HepG2 (cell line): Measurements from ENCODE around the gene PDLIM4. TPM values are rescaled to one million over a fixed set of nuclear protein-coding genes. Genes with fewer than 3 reads are reported as not detected.

Experiments used
- ATAC-seq: fragments of 200-7000 bp; cut with Tn5 transposase; 3 replicates; pipeline ENCODE4 v1.9.1; 2020; ENCODE audit warnings: mild to moderate bottlenecking, moderate library complexity
- BruUV-seq: library from RNA; stranded (reverse); fragments of 400-500 nt; replicated peaks from 2 replicates; lab custom pipeline; 2021; lab: Mats Ljungman, UMichigan
- CTCF ChIA-PET: fragments of 300-600 bp; formaldehyde crosslinking; extraction: SDS; loops from one replicate; lab custom pipeline; 2021; ENCODE audit warnings: low total read pairs, inconsistent platforms, low intra/inter-chr PET ratio; lab: Yijun Ruan, JAX
- POLR2A ChIA-PET: fragments of 350-600 bp; sonication (Branson Sonifier 250); formaldehyde crosslinking; loops from one replicate; lab custom pipeline; 2020; ENCODE audit warnings: antibody characterized with exemption, inconsistent platforms; lab: Yijun Ruan, JAX
- DNase-seq: peaks from one replicate; pipeline ENCODE4 v3.0.0-alpha.2; 2015; ENCODE audit warnings: low spot score
- FAIRE-seq: peaks from 3 replicates; lab custom pipeline; 2011; peaks lifted over from hg19 to GRCh38; lab: Jason Lieb, UNC
- H2AFZ ChIP-seq: one replicate; pipeline ENCODE4 v1.6.1; 2011; ENCODE audit warnings: low read length, inconsistent platforms
- H3K27ac ChIP-seq: fragments of 300-600 bp; 3 replicates; pipeline ENCODE4 v1.8.0; 2011; ENCODE audit warnings: mixed run types, mild to moderate bottlenecking, mixed read lengths, low read length, inconsistent platforms; ENCODE audit not compliant: insufficient read depth; ENCODE audit errors: extremely low read length
- H3K27me3 ChIP-seq, 2 experiments: fragments of 200-600 bp in 1 of 2; 2 replicates in 1 of 2; 3 replicates in 1 of 2; pipeline versions ENCODE4 v1.6.0 to v1.8.0; 2011; ENCODE audit warnings: low read length in 2 of 2, mild to moderate bottlenecking in 2 of 2, moderate library complexity in 2 of 2, inconsistent platforms in 1 of 2; ENCODE audit not compliant: insufficient read depth in 2 of 2, control insufficient read depth in 1 of 2
- H3K36me3 ChIP-seq, 2 experiments: fragments of 200-600 bp in 1 of 2; replicated peaks in 1 of 2; 2 replicates in 1 of 2; 3 replicates in 1 of 2; pipeline versions ENCODE4 v1.5.1 to v1.8.0; 2011; ENCODE audit warnings: low read length in 2 of 2, inconsistent platforms in 1 of 2; ENCODE audit not compliant: insufficient read depth in 2 of 2, control insufficient read depth in 1 of 2
- H3K4me1 ChIP-seq: 2 replicates; pipeline ENCODE4 v1.5.1; 2012; ENCODE audit warnings: low read length, inconsistent platforms; ENCODE audit not compliant: insufficient read depth
- H3K4me2 ChIP-seq: 2 replicates; pipeline ENCODE4 v1.6.0; 2011; ENCODE audit warnings: low read depth, low read length, inconsistent platforms
- H3K4me3 ChIP-seq, 3 experiments: fragments of 200-600 bp in 1 of 3; sonication (generic), shearing (Covaris generic) in 1 of 3; replicated peaks in 1 of 3; 2 replicates each; pipeline ENCODE4 v1.5.1; 2011 to 2016; ENCODE audit warnings: low read length in 3 of 3, inconsistent platforms in 2 of 3, low read depth in 2 of 3, mild to moderate bottlenecking in 2 of 3, control low read depth in 1 of 3, mixed read lengths in 1 of 3; ENCODE audit not compliant: insufficient read depth in 1 of 3
- H3K79me2 ChIP-seq: one replicate; pipeline ENCODE4 v1.6.1; 2011; ENCODE audit warnings: low read length, inconsistent platforms; ENCODE audit not compliant: insufficient read depth
- H3K9ac ChIP-seq: 2 replicates; pipeline ENCODE4 v1.6.0; 2011; ENCODE audit warnings: mild to moderate bottlenecking, low read depth, low read length, inconsistent platforms; ENCODE audit not compliant: insufficient read depth
- H3K9me3 ChIP-seq: 2 replicates; pipeline ENCODE4 v1.5.1; 2012; ENCODE audit warnings: mild to moderate bottlenecking, low read length
- H4K20me1 ChIP-seq: 2 replicates; pipeline ENCODE4 v1.6.0; 2011; ENCODE audit warnings: inconsistent platforms, mild to moderate bottlenecking, low read length, moderate library complexity; ENCODE audit not compliant: insufficient read depth
- BORCS8-MEF2B ChIP-seq: sonication (generic); formaldehyde crosslinking; IDR thresholded peaks from 2 replicates; pipeline ENCODE4 v1.8.0; 2022; ENCODE audit warnings: mild to moderate bottlenecking, missing genetic modification reagents
- GFI1 ChIP-seq: sonication (generic); formaldehyde crosslinking; IDR thresholded peaks from 2 replicates; pipeline ENCODE4 v1.5.0; 2020; ENCODE audit warnings: missing genetic modification reagents, mild to moderate bottlenecking, borderline replicate concordance
- IRX3 ChIP-seq: sonication (generic); formaldehyde crosslinking; IDR thresholded peaks from 2 replicates; pipeline ENCODE4 v1.8.1; 2023; ENCODE audit warnings: mild to moderate bottlenecking, low read depth, missing genetic modification reagents, borderline replicate concordance
- NCOA1 ChIP-seq: sonication (generic); formaldehyde crosslinking; IDR thresholded peaks from 2 replicates; pipeline ENCODE4 v1.9.0; 2021; ENCODE audit warnings: missing genetic modification reagents
- SATB2 ChIP-seq: sonication (generic); formaldehyde crosslinking; IDR thresholded peaks from 2 replicates; pipeline ENCODE4 v1.5.0; 2020; ENCODE audit warnings: missing genetic modification reagents
- YEATS4 ChIP-seq: sonication (generic); formaldehyde crosslinking; IDR thresholded peaks from 2 replicates; pipeline ENCODE4 v1.4.0; 2020; ENCODE audit warnings: missing genetic modification reagents, borderline replicate concordance
- ZBTB7B ChIP-seq: sonication (generic); formaldehyde crosslinking; IDR thresholded peaks from 2 replicates; pipeline ENCODE4 v1.4.0; 2020; ENCODE audit warnings: missing genetic modification reagents
- ZNF569 ChIP-seq: sonication (generic); formaldehyde crosslinking; IDR thresholded peaks from 2 replicates; pipeline ENCODE4 v1.5.0; 2020; ENCODE audit warnings: mild to moderate bottlenecking, missing genetic modification reagents, moderate library complexity, borderline replicate concordance
- ZNF607 ChIP-seq: sonication (generic); formaldehyde crosslinking; IDR thresholded peaks from 2 replicates; pipeline ENCODE4 v1.5.1; 2020; ENCODE audit warnings: missing genetic modification reagents, mild to moderate bottlenecking, borderline replicate concordance
- ZNF672 ChIP-seq: sonication (generic); formaldehyde crosslinking; IDR thresholded peaks from 2 replicates; pipeline ENCODE4 v1.8.1; 2022; ENCODE audit warnings: missing genetic modification reagents
- WGBS: methylation state at CpG from one replicate; pipeline ENCODE4 v1.1.6; 2017; ENCODE audit warnings: low lambda C conversion rate; 5-methylcytosine and 5-hydroxymethylcytosine counted together
- in situ Hi-C: cut with HindIII; loops from 2 replicates; pipeline ENCODE4 v1.10.0; 2017; ENCODE audit warnings: low pct_unique_long_range_greater_than_20kb; ENCODE audit not compliant: extremely low pct_ligation_motif_present
- intact Hi-C: fragments of 100-400 bp; cut with micrococcal nuclease; formaldehyde crosslinking; loops from one replicate; pipeline ENCODE4 v1.10.0; 2022; ENCODE audit not compliant: unreplicated experiment
- polyA plus RNA-seq, 8 experiments: library from polyadenylated mRNA; depleted of rRNA in 3 of 8; stranded (reverse) in 7 of 8; unstranded in 1 of 8; fragments of >200 nt; fragmentation: Illumina TruSeq in 4 of 8; extraction: Trizol in 4 of 8; gene quantifications; 2 replicates each; pipeline versions ENCODE4 v1.2.1 to v1.2.3, GENCODE V29; 2011 to 2016; ENCODE audit warnings: low read depth in 4 of 8, missing spikeins in 1 of 8, mixed read lengths in 1 of 8; ENCODE audit not compliant: insufficient read depth in 1 of 8
- total RNA-seq, 5 experiments: library from RNA; depleted of rRNA; stranded (reverse); fragments of >200 nt; fragmentation: Illumina TruSeq; extraction: Trizol; gene quantifications; 2 replicates each; pipeline ENCODE4 v1.2.3, GENCODE V29; 2016; ENCODE audit warnings: low read depth in 1 of 5
- TF ChIP-seq, protein P1 (sequence below): sonication (generic); formaldehyde crosslinking; IDR thresholded peaks from 2 replicates; pipeline ENCODE4 v1.5.1; 2020; ENCODE audit warnings: mild to moderate bottlenecking, missing genetic modification reagents, moderate library complexity
- TF ChIP-seq, protein P2 (sequence below): sonication (generic); formaldehyde crosslinking; conservative IDR thresholded peaks from 2 replicates; pipeline ENCODE4 v1.8.0; 2022; ENCODE audit warnings: mild to moderate bottlenecking, moderate library complexity, missing genetic modification reagents
- TF ChIP-seq, protein P3 (sequence below): sonication (generic); formaldehyde crosslinking; IDR thresholded peaks from 2 replicates; pipeline ENCODE4 v1.4.0; 2020; ENCODE audit warnings: mild to moderate bottlenecking, missing genetic modification reagents

Gene PDLIM4
- total and polyA plus RNA-seq, 2 of the 13 experiments (the other 11 are each of a cell fraction or from before 2014, with no cell fraction given): 1.1 to 2.3 TPM

DNA sequence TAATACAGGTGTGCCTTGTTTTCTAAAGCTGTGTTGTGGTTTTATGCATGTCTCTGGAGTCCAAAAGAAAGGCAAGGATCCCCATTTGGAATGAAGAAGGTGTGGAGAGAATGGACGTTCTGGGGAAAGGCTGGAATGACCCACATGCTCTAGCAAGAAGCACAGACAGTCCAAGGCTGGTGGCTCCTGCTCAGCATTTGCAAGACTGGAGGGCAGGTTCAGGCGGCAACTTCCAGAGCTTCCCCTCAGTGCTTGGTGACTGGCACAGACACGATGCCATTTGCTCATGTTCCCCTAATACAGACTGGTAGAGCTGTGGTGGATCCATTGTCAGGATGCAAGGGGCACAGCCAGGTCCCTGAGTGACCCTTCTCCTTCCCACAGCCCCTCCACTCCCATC, 44.9 kb downstream of the PDLIM4 start:
- Histone ChIP-seq H4K20me1 (no peaks in the 10 kb centered on the region), H3K27ac (no peak overlapping the region), H3K9ac (no peak overlapping the region), H3K4me3 (no peak overlapping the region), H3K27me3 (no peaks in the 10 kb centered on the region), H3K4me2 (no peak overlapping the region), H2AFZ (no peak overlapping the region), H3K9me3 (no peaks in the 10 kb centered on the region), H3K4me1 (peaks cover 33% of the 10 kb centered on the region), H3K36me3 (no peaks in the 10 kb centered on the region), H3K79me2 (no peaks in the 10 kb centered on the region)
- no TSS peak for BruUV-seq
- ATAC-seq (no peak), FAIRE-seq (no peak), DNase-seq (no peak)
- in situ Hi-C loops: no loop called here
- CTCF ChIA-PET: no interaction called here
- 79% methylated on average over 3 of the region's 3 CpGs for WGBS
- TF ChIP-seq ZBTB7B (CRISPR knock-in tag) (no peak), SATB2 (no peak), ZNF672 (CRISPR knock-in tag) (no peak), YEATS4 (CRISPR knock-in tag) (no peak), BORCS8-MEF2B (CRISPR knock-in tag) (no peak), NCOA1 (CRISPR knock-in tag) (no peak), ZNF607 (no peak), IRX3 (no peak), ZNF569 (CRISPR knock-in tag) (no peak), GFI1 (CRISPR knock-in tag) (no peak)
- TF ChIP-seq, protein P1, sequence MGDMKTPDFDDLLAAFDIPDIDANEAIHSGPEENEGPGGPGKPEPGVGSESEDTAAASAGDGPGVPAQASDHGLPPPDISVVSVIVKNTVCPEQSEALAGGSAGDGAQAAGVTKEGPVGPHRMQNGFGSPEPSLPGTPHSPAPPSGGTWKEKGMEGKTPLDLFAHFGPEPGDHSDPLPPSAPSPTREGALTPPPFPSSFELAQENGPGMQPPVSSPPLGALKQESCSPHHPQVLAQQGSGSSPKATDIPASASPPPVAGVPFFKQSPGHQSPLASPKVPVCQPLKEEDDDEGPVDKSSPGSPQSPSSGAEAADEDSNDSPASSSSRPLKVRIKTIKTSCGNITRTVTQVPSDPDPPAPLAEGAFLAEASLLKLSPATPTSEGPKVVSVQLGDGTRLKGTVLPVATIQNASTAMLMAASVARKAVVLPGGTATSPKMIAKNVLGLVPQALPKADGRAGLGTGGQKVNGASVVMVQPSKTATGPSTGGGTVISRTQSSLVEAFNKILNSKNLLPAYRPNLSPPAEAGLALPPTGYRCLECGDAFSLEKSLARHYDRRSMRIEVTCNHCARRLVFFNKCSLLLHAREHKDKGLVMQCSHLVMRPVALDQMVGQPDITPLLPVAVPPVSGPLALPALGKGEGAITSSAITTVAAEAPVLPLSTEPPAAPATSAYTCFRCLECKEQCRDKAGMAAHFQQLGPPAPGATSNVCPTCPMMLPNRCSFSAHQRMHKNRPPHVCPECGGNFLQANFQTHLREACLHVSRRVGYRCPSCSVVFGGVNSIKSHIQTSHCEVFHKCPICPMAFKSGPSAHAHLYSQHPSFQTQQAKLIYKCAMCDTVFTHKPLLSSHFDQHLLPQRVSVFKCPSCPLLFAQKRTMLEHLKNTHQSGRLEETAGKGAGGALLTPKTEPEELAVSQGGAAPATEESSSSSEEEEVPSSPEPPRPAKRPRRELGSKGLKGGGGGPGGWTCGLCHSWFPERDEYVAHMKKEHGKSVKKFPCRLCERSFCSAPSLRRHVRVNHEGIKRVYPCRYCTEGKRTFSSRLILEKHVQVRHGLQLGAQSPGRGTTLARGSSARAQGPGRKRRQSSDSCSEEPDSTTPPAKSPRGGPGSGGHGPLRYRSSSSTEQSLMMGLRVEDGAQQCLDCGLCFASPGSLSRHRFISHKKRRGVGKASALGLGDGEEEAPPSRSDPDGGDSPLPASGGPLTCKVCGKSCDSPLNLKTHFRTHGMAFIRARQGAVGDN (CRISPR knock-in tag): no peak
- TF ChIP-seq, protein P2, sequence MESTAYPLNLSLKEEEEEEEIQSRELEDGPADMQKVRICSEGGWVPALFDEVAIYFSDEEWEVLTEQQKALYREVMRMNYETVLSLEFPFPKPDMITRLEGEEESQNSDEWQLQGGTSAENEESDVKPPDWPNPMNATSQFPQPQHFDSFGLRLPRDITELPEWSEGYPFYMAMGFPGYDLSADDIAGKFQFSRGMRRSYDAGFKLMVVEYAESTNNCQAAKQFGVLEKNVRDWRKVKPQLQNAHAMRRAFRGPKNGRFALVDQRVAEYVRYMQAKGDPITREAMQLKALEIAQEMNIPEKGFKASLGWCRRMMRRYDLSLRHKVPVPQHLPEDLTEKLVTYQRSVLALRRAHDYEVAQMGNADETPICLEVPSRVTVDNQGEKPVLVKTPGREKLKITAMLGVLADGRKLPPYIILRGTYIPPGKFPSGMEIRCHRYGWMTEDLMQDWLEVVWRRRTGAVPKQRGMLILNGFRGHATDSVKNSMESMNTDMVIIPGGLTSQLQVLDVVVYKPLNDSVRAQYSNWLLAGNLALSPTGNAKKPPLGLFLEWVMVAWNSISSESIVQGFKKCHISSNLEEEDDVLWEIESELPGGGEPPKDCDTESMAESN (CRISPR knock-in tag): no peak
- TF ChIP-seq, protein P3, sequence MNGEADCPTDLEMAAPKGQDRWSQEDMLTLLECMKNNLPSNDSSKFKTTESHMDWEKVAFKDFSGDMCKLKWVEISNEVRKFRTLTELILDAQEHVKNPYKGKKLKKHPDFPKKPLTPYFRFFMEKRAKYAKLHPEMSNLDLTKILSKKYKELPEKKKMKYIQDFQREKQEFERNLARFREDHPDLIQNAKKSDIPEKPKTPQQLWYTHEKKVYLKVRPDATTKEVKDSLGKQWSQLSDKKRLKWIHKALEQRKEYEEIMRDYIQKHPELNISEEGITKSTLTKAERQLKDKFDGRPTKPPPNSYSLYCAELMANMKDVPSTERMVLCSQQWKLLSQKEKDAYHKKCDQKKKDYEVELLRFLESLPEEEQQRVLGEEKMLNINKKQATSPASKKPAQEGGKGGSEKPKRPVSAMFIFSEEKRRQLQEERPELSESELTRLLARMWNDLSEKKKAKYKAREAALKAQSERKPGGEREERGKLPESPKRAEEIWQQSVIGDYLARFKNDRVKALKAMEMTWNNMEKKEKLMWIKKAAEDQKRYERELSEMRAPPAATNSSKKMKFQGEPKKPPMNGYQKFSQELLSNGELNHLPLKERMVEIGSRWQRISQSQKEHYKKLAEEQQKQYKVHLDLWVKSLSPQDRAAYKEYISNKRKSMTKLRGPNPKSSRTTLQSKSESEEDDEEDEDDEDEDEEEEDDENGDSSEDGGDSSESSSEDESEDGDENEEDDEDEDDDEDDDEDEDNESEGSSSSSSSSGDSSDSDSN (CRISPR knock-in tag): no peak
- POLR2A ChIA-PET: interaction anchor here (2.5 kb wide), 1 partner anchor 8 kb away, joined by 15 read pairs; the partner anchor contains the start of gene SLC22A4
- intact Hi-C loops: no loop called here
